A673 (cell line): ENCODE data around the gene ARG1. TPM values are rescaled to one million over a fixed set of nuclear protein-coding genes. Genes with fewer than 3 reads are reported as not detected.

Experiments used
- BruUV-seq: library from RNA; stranded (reverse); fragments of 400-500 nt; replicated peaks from 2 replicates; lab custom pipeline; 2021; lab: Mats Ljungman, UMichigan
- CTCF ChIA-PET: fragments of 300-600 bp; sonication (Branson Sonifier 250); formaldehyde crosslinking; loops from one replicate; lab custom pipeline; 2022; ENCODE audit warnings: antibody characterized with exemption; lab: Charles Lee
- POLR2A ChIA-PET: fragments of 300-600 bp; sonication (Branson Sonifier 250); formaldehyde crosslinking; loops from one replicate; lab custom pipeline; 2022; ENCODE audit warnings: antibody characterized with exemption; ENCODE audit not compliant: low non-redundant PET; lab: Charles Lee
- DNase-seq: peaks from one replicate; pipeline ENCODE4 v3.0.0-alpha.2; 2015; ENCODE audit warnings: low spot score
- H3K27ac ChIP-seq: fragments of 200-600 bp; sonication (generic); 2 replicates; pipeline ENCODE4 v1.5.1; 2016; ENCODE audit warnings: mixed run types, low read depth, mild to moderate bottlenecking, mixed read lengths, antibody characterized with exemption, low read length; ENCODE audit not compliant: poor library complexity, severe bottlenecking
- H3K27me3 ChIP-seq: fragments of 200-600 bp; sonication (generic); replicated peaks from 2 replicates; pipeline ENCODE4 v1.6.1; 2017; ENCODE audit warnings: mixed run types, low read depth, mild to moderate bottlenecking, mixed read lengths, antibody characterized with exemption, low read length; ENCODE audit not compliant: insufficient read depth, poor library complexity
- H3K36me3 ChIP-seq: fragments of 200-600 bp; sonication (generic); 2 replicates; pipeline ENCODE4 v1.6.1; 2016; ENCODE audit warnings: mixed run types, mild to moderate bottlenecking, mixed read lengths, antibody characterized with exemption, low read length; ENCODE audit not compliant: insufficient read depth, poor library complexity, severe bottlenecking
- H3K4me1 ChIP-seq: fragments of 200-600 bp; sonication (generic); 2 replicates; pipeline ENCODE4 v1.6.1; 2017; ENCODE audit warnings: mixed run types, mild to moderate bottlenecking, mixed read lengths, antibody characterized with exemption, low read length; ENCODE audit not compliant: insufficient read depth, poor library complexity, severe bottlenecking
- H3K4me3 ChIP-seq: fragments of 200-600 bp; sonication (generic); 2 replicates; pipeline ENCODE4 v1.5.1; 2016; ENCODE audit warnings: low read depth, mixed run types, mild to moderate bottlenecking, mixed read lengths, low read length; ENCODE audit not compliant: poor library complexity, severe bottlenecking
- H3K9me3 ChIP-seq: fragments of 200-600 bp; sonication (generic); 2 replicates; pipeline ENCODE4 v1.6.1; 2016; ENCODE audit warnings: mixed run types, low read depth, mild to moderate bottlenecking, mixed read lengths, antibody characterized with exemption, low read length; ENCODE audit not compliant: poor library complexity, severe bottlenecking
- CTCF ChIP-seq: fragments of 300-800, 200-600 bp; sonication (generic); conservative IDR thresholded peaks from 2 replicates; pipeline ENCODE4 v1.5.1; 2017; ENCODE audit warnings: low read depth, mild to moderate bottlenecking, antibody characterized with exemption, low read length, moderate library complexity, mixed read lengths
- EZH2 ChIP-seq: fragments of 200-600 bp; sonication (generic); IDR thresholded peaks from 2 replicates; pipeline ENCODE4 v1.6.1; 2017; ENCODE audit warnings: borderline replicate concordance, low read depth, mild to moderate bottlenecking, mixed read lengths, antibody characterized with exemption, low read length; ENCODE audit not compliant: poor library complexity, severe bottlenecking
- intact Hi-C: fragments of 100-400 bp; cut with micrococcal nuclease; formaldehyde crosslinking; loops from one replicate; pipeline ENCODE4 v1.10.0; 2022; ENCODE audit not compliant: unreplicated experiment
- total RNA-seq: library from RNA; stranded (reverse); gene quantifications from 2 replicates; pipeline ENCODE4 v1.2.3, GENCODE V29; 2021

The ARG1 gene
- total RNA-seq, 1 experiment from 2014 or later, result not detected

GRCh38 chr6:131558922-131559321, 14.1 kb upstream of the ARG1 start:
- DNase-seq, result no peak
- BruUV-seq, result no TSS peak

GRCh38 chr6:131561925-131562707, 10.9 kb upstream of the ARG1 start:
- Histone ChIP-seq H3K36me3 (no peaks in the 10 kb centered on the region), H3K4me1 (no peaks in the 10 kb centered on the region), H3K27me3 (no peaks in the 10 kb centered on the region), H3K9me3 (no peaks in the 10 kb centered on the region), H3K27ac (no peak overlapping the region), H3K4me3 (no peak overlapping the region)
- DNase-seq, result no peak
- CTCF ChIA-PET, result no interaction called here
- no TSS peak for BruUV-seq
- POLR2A ChIA-PET, result no interaction called here
- no peak for TF ChIP-seq CTCF
- TF ChIP-seq EZH2, result no peak
- intact Hi-C loops, result no loop called here

More at GRCh38 chr6:131558922-131559321, 14.1 kb upstream of the ARG1 start:
- H3K27ac ChIP-seq, result no peak overlapping the region
- H3K27me3 ChIP-seq, result no peaks in the 10 kb centered on the region
- ChIA-PET CTCF (no interaction called here), POLR2A (no interaction called here)
- H3K4me1 ChIP-seq, result no peaks in the 10 kb centered on the region
- H3K36me3 ChIP-seq, result no peaks in the 10 kb centered on the region
- H3K9me3 ChIP-seq, result no peaks in the 10 kb centered on the region
- TF ChIP-seq EZH2, result no peak
- TF ChIP-seq CTCF, result no peak
- intact Hi-C loops, result no loop called here
- no peak overlapping the region for H3K4me3 ChIP-seq

GRCh38 chr6:131565056-131565455, 8.0 kb upstream of the ARG1 start:
- no peaks in the 10 kb centered on the region for H3K9me3 ChIP-seq
- ChIA-PET POLR2A (no interaction called here), CTCF (no interaction called here)
- no peak for TF ChIP-seq CTCF
- TF ChIP-seq EZH2, result no peak
- no peak overlapping the region for H3K27ac ChIP-seq
- H3K4me3 ChIP-seq, result no peak overlapping the region
- peaks cover 9% of the 10 kb centered on the region for H3K4me1 ChIP-seq
- no TSS peak for BruUV-seq
- no peaks in the 10 kb centered on the region for H3K27me3 ChIP-seq
- H3K36me3 ChIP-seq, result no peaks in the 10 kb centered on the region
- intact Hi-C loops, result no loop called here
- no peak for DNase-seq
